Caco-2 (cell line): Measurements from ENCODE around the gene LRBA. TPM values are rescaled to one million over a fixed set of nuclear protein-coding genes. Genes with fewer than 3 reads are reported as not detected.

ENCODE experiments used
- BruUV-seq: library from RNA; stranded (reverse); fragments of 400-500 nt; replicated peaks from 2 replicates; lab custom pipeline; 2021; lab: Mats Ljungman, UMichigan
- CTCF ChIA-PET: fragments of 300-600 bp; sonication (Branson Sonifier 250); formaldehyde crosslinking; loops from one replicate; lab custom pipeline; 2022; ENCODE audit warnings: antibody characterized with exemption; lab: Charles Lee
- POLR2A ChIA-PET: fragments of 300-600 bp; sonication (Branson Sonifier 250); formaldehyde crosslinking; loops from one replicate; lab custom pipeline; 2022; ENCODE audit warnings: antibody characterized with exemption; lab: Charles Lee
- DNase-seq, 2 experiments: peaks; one replicate each; pipeline versions ENCODE4 v3.0.0 to v3.0.0-alpha.2; 2020 to 2022
- H3K27me3 ChIP-seq: replicated peaks from 2 replicates; pipeline ENCODE4 v1.6.0; 2011; ENCODE audit warnings: low read length; ENCODE audit not compliant: control insufficient read depth, insufficient read depth
- H3K36me3 ChIP-seq: 2 replicates; pipeline ENCODE4 v1.5.1; 2011; ENCODE audit warnings: low read length; ENCODE audit not compliant: control insufficient read depth, insufficient read depth
- H3K4me1 ChIP-seq: fragments of 250-450 bp; sonication (Bioruptor Pico); 2 replicates; pipeline ENCODE4 v1.5.1; 2020; ENCODE audit warnings: mild to moderate bottlenecking
- H3K4me3 ChIP-seq: 2 replicates; pipeline ENCODE4 v1.5.1; 2011; ENCODE audit warnings: low read depth, mild to moderate bottlenecking, control low read depth, low read length
- H3K9me3 ChIP-seq: fragments of 250-450 bp; sonication (Bioruptor Pico); 2 replicates; pipeline ENCODE4 v1.5.1; 2020; ENCODE audit warnings: mild to moderate bottlenecking, moderate library complexity
- H3K27ac Mint-ChIP-seq: one replicate; pipeline ENCODE4 v1.8.0; 2022; ENCODE audit warnings: mixed read lengths; ENCODE audit not compliant: unreplicated experiment
- H3K27me3 Mint-ChIP-seq: one replicate; pipeline ENCODE4 v1.8.0; 2022; ENCODE audit warnings: mixed read lengths; ENCODE audit not compliant: insufficient read depth, unreplicated experiment
- H3K36me3 Mint-ChIP-seq: one replicate; pipeline ENCODE4 v1.8.0; 2022; ENCODE audit warnings: mild to moderate bottlenecking, mixed read lengths; ENCODE audit not compliant: insufficient read depth, unreplicated experiment
- H3K4me1 Mint-ChIP-seq: one replicate; pipeline ENCODE4 v1.8.0; 2022; ENCODE audit warnings: low read depth, mixed read lengths; ENCODE audit not compliant: unreplicated experiment
- H3K4me3 Mint-ChIP-seq: one replicate; pipeline ENCODE4 v1.8.0; 2022; ENCODE audit warnings: mild to moderate bottlenecking, moderate library complexity, mixed read lengths; ENCODE audit not compliant: unreplicated experiment
- H3K9me3 Mint-ChIP-seq: one replicate; pipeline ENCODE4 v1.8.0; 2022; ENCODE audit warnings: mixed read lengths; ENCODE audit not compliant: unreplicated experiment
- intact Hi-C: fragments of 100-400 bp; cut with micrococcal nuclease; formaldehyde crosslinking; loops from one replicate; pipeline ENCODE4 v1.10.0; 2022; ENCODE audit not compliant: unreplicated experiment
- total RNA-seq: library from RNA; stranded (reverse); gene quantifications from 2 replicates; pipeline ENCODE4 v1.2.3, GENCODE V29; 2022
- TF ChIP-seq, protein P1 (sequence below), 2 experiments: fragments of 200-600 bp in 1 of 2; IDR thresholded peaks; 1 replicate in 1 of 2; 2 replicates in 1 of 2; pipeline versions ENCODE4 v1.5.1 to v1.8.0; 2011 to 2022; ENCODE audit warnings: antibody characterized with exemption in 1 of 2, control low read depth in 1 of 2, inconsistent platforms in 1 of 2, low read depth in 1 of 2, low read length in 1 of 2, mild to moderate bottlenecking in 1 of 2, moderate library complexity in 1 of 2; ENCODE audit not compliant: insufficient read depth in 1 of 2, severe bottlenecking in 1 of 2, unreplicated experiment in 1 of 2

LRBA gene
- total RNA-seq, 1 experiment from 2014 or later = 53.2 TPM

DNA sequence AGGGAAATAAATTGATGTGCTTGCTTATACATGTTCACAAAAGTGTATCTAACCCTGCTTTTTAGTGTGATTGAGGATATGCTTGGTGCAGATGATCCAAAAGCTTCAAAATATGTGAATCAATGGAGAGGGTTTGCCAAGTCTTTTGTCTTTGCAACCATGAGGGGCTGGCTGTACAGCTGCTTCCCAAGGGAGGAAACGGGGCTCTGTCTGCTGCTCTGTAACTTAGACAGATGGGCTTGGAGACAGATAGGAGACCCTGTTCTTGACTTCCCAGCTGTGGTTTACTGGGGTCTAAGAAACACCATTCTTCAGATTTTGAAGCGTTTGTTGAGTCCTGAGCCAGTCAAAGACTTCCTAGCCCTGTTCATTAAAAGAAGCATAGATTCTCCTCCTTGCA lies 784.5 kb downstream of the LRBA start:
- no peaks in the 10 kb centered on the region for H3K36me3 ChIP-seq
- CTCF ChIA-PET = no interaction called here
- no TSS peak for BruUV-seq
- no peaks in the 10 kb centered on the region for H3K4me1 ChIP-seq
- TF ChIP-seq, protein P1, sequence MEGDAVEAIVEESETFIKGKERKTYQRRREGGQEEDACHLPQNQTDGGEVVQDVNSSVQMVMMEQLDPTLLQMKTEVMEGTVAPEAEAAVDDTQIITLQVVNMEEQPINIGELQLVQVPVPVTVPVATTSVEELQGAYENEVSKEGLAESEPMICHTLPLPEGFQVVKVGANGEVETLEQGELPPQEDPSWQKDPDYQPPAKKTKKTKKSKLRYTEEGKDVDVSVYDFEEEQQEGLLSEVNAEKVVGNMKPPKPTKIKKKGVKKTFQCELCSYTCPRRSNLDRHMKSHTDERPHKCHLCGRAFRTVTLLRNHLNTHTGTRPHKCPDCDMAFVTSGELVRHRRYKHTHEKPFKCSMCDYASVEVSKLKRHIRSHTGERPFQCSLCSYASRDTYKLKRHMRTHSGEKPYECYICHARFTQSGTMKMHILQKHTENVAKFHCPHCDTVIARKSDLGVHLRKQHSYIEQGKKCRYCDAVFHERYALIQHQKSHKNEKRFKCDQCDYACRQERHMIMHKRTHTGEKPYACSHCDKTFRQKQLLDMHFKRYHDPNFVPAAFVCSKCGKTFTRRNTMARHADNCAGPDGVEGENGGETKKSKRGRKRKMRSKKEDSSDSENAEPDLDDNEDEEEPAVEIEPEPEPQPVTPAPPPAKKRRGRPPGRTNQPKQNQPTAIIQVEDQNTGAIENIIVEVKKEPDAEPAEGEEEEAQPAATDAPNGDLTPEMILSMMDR (IDR thresholded peaks at IDR 0.05; ENCODE audit: insufficient read depth in 1 of 2, low read depth in 1 of 2, low read length in 1 of 2, severe bottlenecking in 1 of 2, unreplicated experiment in 1 of 2) = no peak
- no peak for DNase-seq
- intact Hi-C loops = no loop called here
- H3K9me3 Mint-ChIP-seq = no peaks in the 10 kb centered on the region
- POLR2A ChIA-PET = no interaction called here
- H3K4me3 ChIP-seq = no peak overlapping the region
- H3K27me3 Mint-ChIP-seq = no peaks in the 10 kb centered on the region
- H3K4me3 Mint-ChIP-seq = no peak overlapping the region
- no peaks in the 10 kb centered on the region for H3K27me3 ChIP-seq
- no peak overlapping the region for H3K27ac Mint-ChIP-seq
- H3K36me3 Mint-ChIP-seq = peaks cover under 1% of the 10 kb centered on the region
- no peaks in the 10 kb centered on the region for H3K9me3 ChIP-seq
- H3K4me1 Mint-ChIP-seq = peaks cover 1% of the 10 kb centered on the region

DNA sequence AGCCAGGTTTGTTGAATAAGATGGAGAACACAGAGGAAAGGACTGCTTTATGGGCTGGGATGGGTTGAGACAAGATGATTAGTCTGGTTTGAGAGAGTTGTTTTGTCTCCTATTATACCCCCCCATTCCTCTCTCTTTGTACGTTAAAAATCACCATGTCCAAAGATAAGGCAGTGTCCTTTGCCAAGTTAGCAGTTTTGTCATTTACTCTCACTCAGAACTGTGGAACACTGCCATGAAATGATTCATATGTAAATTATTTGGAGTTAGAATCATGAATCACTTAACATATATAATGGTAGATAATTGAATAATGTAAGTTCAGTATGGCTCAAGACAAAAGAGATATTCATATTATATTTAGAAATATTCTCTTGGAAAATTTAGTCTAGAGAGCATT lies 785.6 kb downstream of the LRBA start:
- intact Hi-C loops = no loop called here
- H3K27me3 ChIP-seq = no peaks in the 10 kb centered on the region
- TF ChIP-seq, protein P1 (IDR thresholded peaks at IDR 0.05; ENCODE audit: insufficient read depth in 1 of 2, low read depth in 1 of 2, low read length in 1 of 2, severe bottlenecking in 1 of 2, unreplicated experiment in 1 of 2) = no peak
- Mint-ChIP-seq H3K27me3 (no peaks in the 10 kb centered on the region), H3K4me1 (no peaks in the 10 kb centered on the region), H3K27ac (peak overlapping the region; percentile 8), H3K36me3 (no peaks in the 10 kb centered on the region), H3K9me3 (no peaks in the 10 kb centered on the region), H3K4me3 (no peak overlapping the region)
- H3K36me3 ChIP-seq = no peaks in the 10 kb centered on the region
- no peak for DNase-seq
- H3K4me3 ChIP-seq = no peak overlapping the region
- CTCF ChIA-PET = no interaction called here
- no peaks in the 10 kb centered on the region for H3K4me1 ChIP-seq
- no TSS peak for BruUV-seq
- POLR2A ChIA-PET = no interaction called here
- H3K9me3 ChIP-seq = no peaks in the 10 kb centered on the region

DNA sequence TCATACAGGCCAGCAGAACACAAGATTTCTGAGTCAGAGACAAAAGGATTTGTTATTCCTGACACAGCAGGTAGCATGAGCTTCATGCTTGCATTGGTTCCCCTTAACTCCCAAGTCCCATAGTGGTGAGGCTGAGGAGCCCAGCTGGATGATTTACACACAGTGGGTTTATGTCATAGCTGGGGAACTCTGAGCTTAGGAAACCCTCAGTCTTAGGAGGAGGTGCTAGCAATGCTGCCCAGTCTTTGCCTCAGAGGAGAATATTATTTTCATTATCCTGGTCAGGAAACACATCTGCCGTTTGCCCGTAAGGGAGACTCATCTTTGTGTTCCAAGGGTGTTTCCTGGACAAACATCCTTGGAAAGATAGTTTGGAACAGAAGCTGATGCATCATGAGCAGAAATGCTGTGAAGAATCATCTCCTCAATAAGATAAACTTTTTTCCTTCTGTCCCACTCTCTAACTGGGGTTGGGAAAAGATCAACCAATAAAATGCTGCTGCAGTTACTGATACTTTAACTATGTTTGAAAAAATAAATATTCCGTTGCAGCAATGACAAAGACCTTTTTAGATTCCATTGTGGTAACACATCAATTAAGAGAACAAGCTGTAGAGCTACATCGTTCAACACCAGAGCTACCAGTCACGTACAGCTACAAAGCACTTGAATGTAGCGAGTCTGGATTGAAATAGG lies 790.0 kb downstream of the LRBA start:
- Histone ChIP-seq H3K27me3 (no peaks in the 10 kb centered on the region), H3K9me3 (no peaks in the 10 kb centered on the region), H3K4me3 (no peak overlapping the region), H3K4me1 (no peaks in the 10 kb centered on the region), H3K36me3 (no peaks in the 10 kb centered on the region)
- BruUV-seq = no TSS peak
- TF ChIP-seq, protein P1 (IDR thresholded peaks at IDR 0.05; ENCODE audit: insufficient read depth in 1 of 2, low read depth in 1 of 2, low read length in 1 of 2, severe bottlenecking in 1 of 2, unreplicated experiment in 1 of 2) = no peak
- no peaks in the 10 kb centered on the region for H3K4me1 Mint-ChIP-seq
- no peaks in the 10 kb centered on the region for H3K9me3 Mint-ChIP-seq
- intact Hi-C loops = no loop called here
- no peaks in the 10 kb centered on the region for H3K36me3 Mint-ChIP-seq
- no peak for DNase-seq
- H3K27me3 Mint-ChIP-seq = no peaks in the 10 kb centered on the region
- H3K4me3 Mint-ChIP-seq = no peak overlapping the region
- H3K27ac Mint-ChIP-seq = no peak overlapping the region
- POLR2A ChIA-PET = no interaction called here
- CTCF ChIA-PET = interaction anchor here (0.5 kb wide), 1 partner anchor 146 kb away, joined by 3 read pairs; no protein-coding TSS in a partner anchor
